Fibroblast of lung (primary cell): ENCODE results near the gene P4HA3. TPM values are rescaled to one million over a fixed set of nuclear protein-coding genes. Genes with fewer than 3 reads are reported as not detected.
A peak's percentile ranks its signal among the peaks of the same experiment; 100 is the strongest.

Experiments
- DNase-seq, 2 donors: peaks; one replicate each; pipeline versions ENCODE4 v3.0.0 to v3.0.0-alpha.2; 2010; ENCODE audit warnings: low read depth in 2 of 2
- H2AFZ ChIP-seq: 2 replicates; pipeline ENCODE4 v1.5.1; 2012; ENCODE audit warnings: low read length, control low read depth, inconsistent platforms
- H3K27ac ChIP-seq: 2 replicates; pipeline ENCODE4 v1.5.1; 2011; ENCODE audit warnings: low read length, control low read depth; ENCODE audit not compliant: insufficient read depth
- H3K27me3 ChIP-seq: 2 replicates; pipeline ENCODE4 v1.5.1; 2011; ENCODE audit warnings: mild to moderate bottlenecking, low read length; ENCODE audit not compliant: control insufficient read depth, insufficient read depth
- H3K36me3 ChIP-seq: 2 replicates; pipeline ENCODE4 v1.5.1; 2011; ENCODE audit warnings: low read length; ENCODE audit not compliant: control insufficient read depth, insufficient read depth
- H3K4me1 ChIP-seq: 2 replicates; pipeline ENCODE4 v1.5.1; 2011; ENCODE audit warnings: low read length; ENCODE audit not compliant: control insufficient read depth, insufficient read depth; ENCODE audit errors: extremely low read depth
- H3K4me2 ChIP-seq: 2 replicates; pipeline ENCODE4 v1.5.1; 2011; ENCODE audit warnings: low read length, control low read depth; ENCODE audit not compliant: insufficient read depth; ENCODE audit errors: extremely low read depth
- H3K4me3 ChIP-seq, 4 experiments: fragments of 200-600 bp in 1 of 4; sonication (generic) in 1 of 4; replicated peaks in 1 of 4; 2 replicates each; pipeline ENCODE4 v1.5.1; 2011 to 2016; ENCODE audit warnings: low read length in 4 of 4, low read depth in 3 of 4, mild to moderate bottlenecking in 3 of 4, control low read depth in 2 of 4, inconsistent platforms in 1 of 4, mixed read lengths in 1 of 4; ENCODE audit not compliant: insufficient read depth in 1 of 4; ENCODE audit errors: control extremely low read depth in 1 of 4
- H3K79me2 ChIP-seq: 2 replicates; pipeline ENCODE4 v1.5.1; 2012; ENCODE audit warnings: mild to moderate bottlenecking, low read length, inconsistent platforms; ENCODE audit not compliant: control insufficient read depth, insufficient read depth
- H3K9ac ChIP-seq: 2 replicates; pipeline ENCODE4 v1.5.1; 2011; ENCODE audit warnings: mild to moderate bottlenecking, low read length, control low read depth; ENCODE audit not compliant: insufficient read depth
- H3K9me3 ChIP-seq: 2 replicates; pipeline ENCODE4 v1.5.1; 2012; ENCODE audit warnings: low read depth, low read length; ENCODE audit not compliant: control insufficient read depth, insufficient read depth
- H4K20me1 ChIP-seq: 2 replicates; pipeline ENCODE4 v1.5.1; 2011; ENCODE audit warnings: low read length; ENCODE audit not compliant: control insufficient read depth, insufficient read depth; ENCODE audit errors: extremely low read depth
- CTCF ChIP-seq, 2 donors: IDR thresholded peaks in 1 of 2; conservative IDR thresholded peaks in 1 of 2; 1 replicate in 1 of 2; 2 replicates in 1 of 2; pipeline ENCODE4 v1.5.1; 2011 to 2012; ENCODE audit warnings: low read length in 2 of 2, control low read depth in 1 of 2, inconsistent platforms in 1 of 2, low read depth in 1 of 2, mild to moderate bottlenecking in 1 of 2
- EZH2 ChIP-seq: IDR thresholded peaks from 2 replicates; pipeline ENCODE4 v1.5.1; 2012; ENCODE audit warnings: low read length, control low read depth, mild to moderate bottlenecking; ENCODE audit errors: missing control alignments
- polyA plus RNA-seq, 2 donors: library from polyadenylated mRNA; depleted of rRNA in 1 of 2; stranded (reverse) in 1 of 2; unstranded in 1 of 2; fragments of >200 nt; gene quantifications; 2 replicates each; pipeline ENCODE4 v1.2.1, GENCODE V29; 2011 to 2012; ENCODE audit warnings: missing spikeins in 1 of 2
- total RNA-seq: library from RNA; depleted of rRNA; stranded (reverse); fragments of >200 nt; gene quantifications from 2 replicates; pipeline ENCODE4 v1.2.1, GENCODE V29; 2014

P4HA3 gene
- total and polyA plus RNA-seq, 2 donors (not counting 1 experiment from before 2014, with no cell fraction given) = 3.1 to 4.1 TPM

GRCh38 chr11:74325649-74326645, 14.5 kb upstream of the P4HA3 start:
- Histone ChIP-seq H3K27ac (no peak overlapping the region), H3K4me3 (no peak overlapping the region), H3K4me1 (peaks cover 15% of the 10 kb centered on the region), H2AFZ (no peak overlapping the region), H4K20me1 (no peaks in the 10 kb centered on the region), H3K36me3 (no peaks in the 10 kb centered on the region), H3K27me3 (no peaks in the 10 kb centered on the region), H3K9me3 (no peaks in the 10 kb centered on the region), H3K4me2 (peak overlapping the region; percentile 40), H3K79me2 (no peaks in the 10 kb centered on the region), H3K9ac (no peak overlapping the region)
- no peak for TF ChIP-seq EZH2
- peak; percentile 93 to 98 for DNase-seq

- no peaks in the 10 kb centered on the region for H3K27me3 ChIP-seq
- no peak overlapping the region for H2AFZ ChIP-seq
- no peak overlapping the region for H3K4me3 ChIP-seq
- H3K9ac ChIP-seq = no peak overlapping the region
- H3K36me3 ChIP-seq = no peaks in the 10 kb centered on the region
- no peak overlapping the region for H3K27ac ChIP-seq
- H3K4me2 ChIP-seq = no peak overlapping the region
- peak; percentile 49 to 79 for DNase-seq
- H3K79me2 ChIP-seq = no peaks in the 10 kb centered on the region
- TF ChIP-seq EZH2 = no peak
- no peaks in the 10 kb centered on the region for H3K9me3 ChIP-seq
- no peaks in the 10 kb centered on the region for H4K20me1 ChIP-seq
- peaks cover 18% of the 10 kb centered on the region for H3K4me1 ChIP-seq
Observed at GRCh38 chr11:74322667-74323066, 11.2 kb upstream of the P4HA3 start.

GRCh38 chr11:74321487-74322188, 10.2 kb upstream of the P4HA3 start:
- TF ChIP-seq CTCF (conservative IDR thresholded peaks at IDR 0.05 in 1 of 2, IDR thresholded peaks at IDR 0.05 in 1 of 2; ENCODE audit: low read depth in 1 of 2, low read length in 2 of 2) (peak; percentile 66 to 71), EZH2 (no peak)
- Histone ChIP-seq H3K9ac (no peak overlapping the region), H3K9me3 (no peaks in the 10 kb centered on the region), H3K4me2 (no peak overlapping the region), H3K27ac (no peak overlapping the region), H4K20me1 (no peaks in the 10 kb centered on the region), H3K36me3 (no peaks in the 10 kb centered on the region), H3K4me3 (no peak overlapping the region), H3K27me3 (no peaks in the 10 kb centered on the region), H2AFZ (no peak overlapping the region), H3K79me2 (no peaks in the 10 kb centered on the region), H3K4me1 (peaks cover 18% of the 10 kb centered on the region)
- DNase-seq = peak; percentile 68 to 69
